Fibroblast of pulmonary artery (primary cell): ENCODE results near the gene FBXW11.

Experiments
- DNase-seq: peaks from one replicate; pipeline ENCODE4 v3.0.0-alpha.2; 2010; ENCODE audit warnings: low read depth
- H3K4me3 ChIP-seq: replicated peaks from 2 replicates; pipeline ENCODE4 v1.5.1; 2011; ENCODE audit warnings: low read depth, mild to moderate bottlenecking, control low read depth, low read length, moderate library complexity
- CTCF ChIP-seq: IDR thresholded peaks from 2 replicates; pipeline ENCODE4 v1.5.1; 2011; ENCODE audit warnings: mild to moderate bottlenecking, control low read depth, low read length, inconsistent platforms; ENCODE audit errors: missing control alignments

Gene FBXW11

DNA sequence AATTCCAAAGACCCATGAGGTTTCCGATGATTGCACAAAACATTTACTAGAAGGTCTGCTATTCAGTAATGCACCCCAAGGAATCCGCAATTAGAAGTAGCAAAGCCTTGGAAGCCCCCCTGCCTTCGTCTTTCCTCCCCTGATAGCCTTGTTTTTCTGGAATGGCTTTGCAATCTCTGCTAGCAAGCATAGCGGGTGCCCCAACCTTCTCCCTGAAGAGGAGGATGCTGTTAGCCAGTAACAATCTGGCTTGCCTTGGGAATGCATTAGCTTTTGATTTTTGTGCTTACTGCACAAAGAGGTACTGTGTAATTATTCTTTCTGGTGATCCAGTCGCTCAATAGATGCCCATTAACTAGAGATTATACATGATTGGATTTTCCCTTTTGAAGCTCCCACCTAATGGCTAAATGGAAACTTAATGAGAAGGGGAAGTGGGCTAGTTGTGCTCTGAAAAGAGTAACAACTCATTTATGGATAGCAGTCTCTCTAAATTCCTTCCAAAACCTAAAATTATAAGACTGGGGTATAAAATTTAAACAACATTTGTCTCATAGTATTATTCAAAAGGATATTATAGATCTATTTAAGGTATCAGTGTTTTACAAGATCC is 91.6 kb downstream of the FBXW11 start:
- H3K4me3 ChIP-seq: no peak overlapping the region
- no peak for DNase-seq

DNA sequence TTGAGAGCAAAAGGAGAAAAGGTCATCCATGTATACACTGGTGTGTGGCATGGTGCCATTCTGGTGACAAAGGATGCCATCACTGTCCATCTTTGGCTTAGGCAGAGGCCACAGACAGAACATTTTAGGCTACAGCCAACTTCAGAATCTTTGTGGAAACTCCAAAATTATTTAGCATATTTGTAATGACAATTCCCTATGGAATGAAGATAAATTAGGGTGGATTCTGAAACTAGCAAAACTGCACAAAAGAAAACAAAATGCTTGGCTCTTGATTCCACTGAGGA is 92.5 kb downstream of the FBXW11 start:
- no peak for TF ChIP-seq CTCF
- no peak overlapping the region for H3K4me3 ChIP-seq

More for the DNA sequence above, 91.6 kb downstream of the FBXW11 start:
- TF ChIP-seq CTCF: no peak

GRCh38 chr5:171911152-171911551 is 95.3 kb downstream of the FBXW11 start:
- H3K4me3 ChIP-seq: no peak overlapping the region
- no peak for DNase-seq

More for the DNA sequence above, 92.5 kb downstream of the FBXW11 start:
- DNase-seq: no peak

GRCh38 chr5:171908638-171909037 is 97.8 kb downstream of the FBXW11 start:
- no peak for TF ChIP-seq CTCF
- no peak for DNase-seq
- no peak overlapping the region for H3K4me3 ChIP-seq

More at GRCh38 chr5:171911152-171911551, 95.3 kb downstream of the FBXW11 start:
- TF ChIP-seq CTCF: no peak

DNA sequence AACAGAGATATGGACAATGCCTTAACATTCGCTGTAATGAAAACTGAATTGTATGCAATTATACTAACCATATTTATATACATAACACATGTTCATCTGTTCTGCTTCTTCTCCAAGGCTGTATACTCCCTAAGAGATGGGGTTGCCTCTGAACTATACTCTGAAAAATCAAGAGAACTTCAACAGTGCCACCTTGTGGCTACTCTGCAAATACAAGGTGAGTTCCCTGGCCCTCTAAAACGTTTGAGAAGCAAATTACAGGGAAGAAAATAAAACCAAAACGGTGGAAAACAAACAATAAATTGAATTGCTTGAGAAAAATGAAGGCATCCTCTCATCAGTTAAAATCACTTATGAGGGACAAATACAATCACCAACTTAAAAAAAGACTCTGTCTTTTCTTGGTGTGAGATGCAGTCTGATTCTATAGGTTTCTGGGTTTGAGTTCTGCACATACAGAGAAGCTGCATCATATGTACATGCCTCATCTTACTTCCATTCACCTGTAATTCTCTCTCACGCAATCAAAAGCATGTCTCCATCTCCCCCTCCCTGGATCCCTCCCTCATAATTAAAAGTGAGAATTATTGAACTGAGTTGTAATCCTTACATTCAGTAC is 98.6 kb downstream of the FBXW11 start:
- DNase-seq: peak; percentile 82
- peak; percentile 79 for TF ChIP-seq CTCF

GRCh38 chr5:171906703-171907590 is 99.5 kb downstream of the FBXW11 start:
- DNase-seq: no peak
- no peak for TF ChIP-seq CTCF

More for the DNA sequence above, 98.6 kb downstream of the FBXW11 start:
- H3K4me3 ChIP-seq: no peak overlapping the region

More at GRCh38 chr5:171906703-171907590, 99.5 kb downstream of the FBXW11 start:
- H3K4me3 ChIP-seq: no peak overlapping the region
